ENCODE data around the gene SFT2D2.

The SFT2D2 gene

DNA sequence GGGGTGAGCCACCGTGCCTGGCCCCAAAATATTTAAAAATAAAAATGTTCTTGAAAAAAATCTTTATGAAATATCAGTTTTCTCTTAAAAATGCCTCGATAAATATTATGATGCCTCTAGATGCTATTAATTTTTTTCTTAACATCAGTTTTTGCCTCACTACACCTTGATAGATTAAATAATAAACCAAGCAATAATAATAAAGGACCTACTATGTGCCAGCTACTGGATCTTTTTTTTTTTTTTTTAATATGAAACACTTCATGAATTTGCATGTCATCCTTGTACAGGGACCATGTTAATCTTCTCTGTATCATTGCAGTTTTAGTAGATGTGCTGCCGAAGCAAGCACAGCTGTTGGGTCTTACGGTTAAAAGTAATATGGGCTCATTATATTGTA is 37.3 kb downstream of the SFT2D2 start:
- DNase-seq (ENCODE audit: insufficient read length, low spot score) (no peak), FAIRE-seq (no peak)

DNA sequence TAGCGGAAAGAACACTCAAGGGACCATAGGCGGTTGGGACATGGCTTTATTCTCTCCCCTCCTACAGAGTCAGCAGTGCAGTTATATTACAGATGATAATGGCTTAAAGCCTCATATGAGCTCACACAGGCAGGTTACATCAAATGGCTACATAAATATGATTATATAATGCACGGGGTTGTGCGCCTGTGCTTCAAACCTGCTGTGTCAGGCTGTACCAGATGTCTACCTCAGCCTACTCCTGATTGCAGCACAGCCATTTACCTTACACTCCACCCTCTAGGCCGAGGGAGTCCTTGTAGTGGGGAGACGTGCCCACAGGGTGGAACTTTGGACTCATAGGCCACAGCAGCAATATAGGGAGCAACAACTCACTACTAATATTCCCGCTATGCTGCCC is 38.5 kb downstream of the SFT2D2 start:
- no peak for FAIRE-seq

GRCh38 chr1:168265596-168265995 is 39.8 kb downstream of the SFT2D2 start:
- no peak for FAIRE-seq
- no peak for DNase-seq (ENCODE audit: insufficient read length, low spot score)

More for the DNA sequence above, 38.5 kb downstream of the SFT2D2 start:
- DNase-seq (ENCODE audit: insufficient read length, low spot score) = no peak

- DNase-seq (ENCODE audit: insufficient read length, low spot score) (no peak), FAIRE-seq (no peak)
Measured at GRCh38 chr1:168266644-168267186, 40.9 kb downstream of the SFT2D2 start.

GRCh38 chr1:168271636-168272035 is 45.8 kb downstream of the SFT2D2 start:
- no peak for FAIRE-seq

GRCh38 chr1:168273575-168273974 is 47.8 kb downstream of the SFT2D2 start:
- DNase-seq (ENCODE audit: insufficient read length, low spot score) (no peak), FAIRE-seq (no peak)

More at GRCh38 chr1:168271636-168272035, 45.8 kb downstream of the SFT2D2 start:
- no peak for DNase-seq (ENCODE audit: insufficient read length, low spot score)

- FAIRE-seq (no peak), DNase-seq (ENCODE audit: insufficient read length, low spot score) (no peak)
Measured at GRCh38 chr1:168279253-168279652, 53.4 kb downstream of the SFT2D2 start.

GRCh38 chr1:168280296-168280927 is 54.6 kb downstream of the SFT2D2 start, which contains the start of gene TBX19:
Gene TBX19, plus strand, starts transcription at chr1:168280877. Its CDS starts 214 bp downstream, at chr1:168281091.
- no peak for DNase-seq (ENCODE audit: insufficient read length, low spot score)

DNA sequence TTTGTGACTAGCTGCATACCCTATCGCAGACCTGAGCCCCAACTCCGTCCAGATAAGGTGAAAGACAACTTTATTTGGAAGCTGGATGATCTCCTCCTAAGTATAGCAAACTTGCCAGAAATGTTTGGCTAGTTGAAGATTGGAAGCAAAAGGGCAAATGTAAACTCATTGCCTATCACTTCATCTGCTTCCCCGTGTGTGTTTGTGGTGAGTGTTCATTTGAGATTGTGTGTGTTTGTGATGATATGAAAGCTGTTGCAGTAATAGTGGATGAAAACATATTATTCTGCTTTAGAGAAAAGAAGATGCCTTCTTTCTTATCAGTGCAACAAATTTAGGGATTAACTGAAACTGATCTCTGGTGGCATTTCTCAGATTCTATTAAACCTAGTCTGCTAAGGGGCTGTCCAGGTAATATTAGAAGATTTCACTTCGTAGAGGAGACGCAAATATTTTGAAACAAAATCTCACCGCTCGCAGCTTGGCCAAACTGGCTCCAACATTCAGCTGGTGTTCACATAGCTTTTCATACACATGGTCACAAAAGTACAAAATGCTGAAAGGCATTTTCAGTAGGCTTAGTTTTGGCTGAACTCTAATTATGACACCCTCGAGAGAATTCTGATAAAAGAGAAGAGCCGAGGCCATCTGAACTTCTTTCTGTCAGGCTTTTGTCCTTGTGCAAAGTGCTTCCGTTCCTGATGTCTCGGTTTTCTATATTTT is 56.0 kb downstream of the SFT2D2 start:
- FAIRE-seq (no peak), DNase-seq (ENCODE audit: insufficient read length, low spot score) (no peak)

More at GRCh38 chr1:168280296-168280927, 54.6 kb downstream of the SFT2D2 start, which contains the start of gene TBX19:
- FAIRE-seq = no peak

GRCh38 chr1:168285521-168285790 is 59.7 kb downstream of the SFT2D2 start:
- no peak for DNase-seq (ENCODE audit: insufficient read length, low spot score)
- FAIRE-seq = no peak

DNA sequence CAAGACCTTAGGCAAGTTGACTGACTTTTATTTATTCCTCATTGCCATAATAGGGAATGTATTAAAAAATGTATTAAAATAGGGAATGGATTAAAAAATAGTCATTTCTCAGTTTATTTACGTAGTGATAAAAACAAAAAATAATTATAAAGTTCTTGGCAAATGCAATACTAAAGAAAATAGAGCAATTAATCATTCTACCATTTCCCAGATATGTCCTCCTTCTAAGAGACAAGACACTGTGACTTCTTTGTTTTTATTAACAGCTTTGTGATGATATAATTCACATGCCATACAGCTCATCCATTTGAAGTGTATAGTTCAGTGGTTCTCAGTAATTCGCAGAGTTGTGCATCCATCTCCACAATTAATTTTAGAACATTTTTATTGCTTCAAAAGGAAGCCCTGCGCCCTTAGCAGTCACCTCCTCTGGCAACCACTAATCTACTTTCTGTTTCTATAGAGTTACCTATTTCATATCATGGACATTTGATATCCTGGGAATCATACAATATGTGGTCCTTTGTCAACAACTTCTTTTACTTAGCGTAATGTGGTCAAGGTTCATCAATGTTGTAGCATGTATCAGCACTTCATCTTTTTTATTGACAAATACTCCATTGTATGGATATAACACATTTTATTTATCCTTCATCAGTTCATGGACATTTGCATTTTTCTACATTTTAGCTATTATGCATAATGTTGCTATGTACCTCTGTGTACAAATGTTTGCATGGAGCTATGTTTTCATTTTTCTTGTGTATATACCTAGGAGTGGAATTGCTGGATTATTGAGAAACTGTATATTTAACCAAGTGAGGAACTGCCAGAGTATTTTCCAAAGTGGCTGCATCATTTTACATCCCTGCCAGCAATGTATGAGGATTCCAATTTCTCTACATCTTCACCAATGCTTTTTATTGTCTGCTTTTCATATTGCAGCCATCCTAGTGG is 60.4 kb downstream of the SFT2D2 start:
- FAIRE-seq (no peak), DNase-seq (ENCODE audit: insufficient read length, low spot score) (no peak)

- peak; percentile 27 for DNase-seq (ENCODE audit: insufficient read length, low spot score)
- no peak for FAIRE-seq
Measured at GRCh38 chr1:168287237-168287664, 61.4 kb downstream of the SFT2D2 start.

DNA sequence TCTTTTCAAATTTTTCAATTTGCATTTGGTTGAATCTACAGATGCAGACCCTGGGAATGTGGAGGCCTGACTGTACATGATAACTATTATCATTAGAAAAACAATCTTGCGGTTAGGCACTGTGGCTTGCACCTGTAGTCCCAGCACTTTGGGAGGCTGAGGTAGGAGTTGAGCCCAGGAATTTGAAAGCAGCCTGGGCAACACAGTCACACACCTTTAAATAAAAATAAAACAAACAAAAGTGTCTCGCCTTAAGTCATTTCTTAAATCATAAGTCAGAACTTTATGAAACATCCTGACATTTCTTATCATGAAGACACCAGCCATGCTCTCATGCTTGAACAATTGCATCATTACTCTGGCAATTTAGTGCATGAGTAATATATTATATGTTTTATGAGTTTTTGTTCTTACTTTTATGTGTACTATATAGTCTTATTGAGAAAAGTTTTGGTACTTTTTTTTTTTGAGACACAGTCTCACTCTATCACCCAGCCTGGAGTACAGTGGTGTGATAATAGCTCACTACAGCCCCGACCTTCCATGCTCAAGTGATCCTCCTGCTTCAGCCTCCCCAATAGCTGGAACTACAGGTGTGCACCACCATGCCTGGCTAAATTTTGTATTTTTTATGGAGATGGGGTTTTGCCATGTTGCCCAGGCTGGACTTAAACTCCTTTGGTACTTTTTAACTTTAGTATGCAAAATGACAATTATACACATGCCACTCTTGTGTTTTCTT is 62.7 kb downstream of the SFT2D2 start:
- no peak for FAIRE-seq
- no peak for DNase-seq (ENCODE audit: insufficient read length, low spot score)

- no peak for FAIRE-seq
- no peak for DNase-seq (ENCODE audit: insufficient read length, low spot score)
Measured at GRCh38 chr1:168291222-168291837, 65.5 kb downstream of the SFT2D2 start.

GRCh38 chr1:168293356-168293755 is 67.6 kb downstream of the SFT2D2 start:
- no peak for FAIRE-seq
- no peak for DNase-seq (ENCODE audit: insufficient read length, low spot score)

- DNase-seq (ENCODE audit: insufficient read length, low spot score) (no peak), FAIRE-seq (no peak)
Measured at GRCh38 chr1:168295411-168296114, 69.8 kb downstream of the SFT2D2 start.

- no peak for DNase-seq (ENCODE audit: insufficient read length, low spot score)
- FAIRE-seq = no peak
Measured at GRCh38 chr1:168297019-168297730, 71.4 kb downstream of the SFT2D2 start.

GRCh38 chr1:168298446-168298845 is 72.6 kb downstream of the SFT2D2 start:
- FAIRE-seq (no peak), DNase-seq (ENCODE audit: insufficient read length, low spot score) (no peak)

DNA sequence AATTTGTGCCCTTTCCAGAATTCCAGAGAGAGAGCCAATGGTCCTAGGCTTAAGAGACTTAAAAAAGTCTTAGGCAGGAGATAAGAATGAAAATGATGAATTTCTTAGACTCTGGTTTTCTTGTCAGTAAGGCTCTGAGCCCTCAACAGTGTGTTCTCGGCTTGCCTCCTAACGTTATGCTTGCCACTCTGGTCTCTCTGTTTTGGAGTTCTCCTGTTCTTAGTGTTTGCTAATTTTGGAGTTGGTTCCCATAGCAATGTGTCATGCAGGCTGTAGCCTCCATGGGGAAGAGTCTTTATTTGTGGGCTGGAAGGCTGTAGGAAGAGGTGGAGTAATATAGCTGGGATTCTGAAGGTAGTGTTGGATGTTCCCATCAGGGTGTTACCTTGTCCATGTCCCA is 74.8 kb downstream of the SFT2D2 start:
- no peak for DNase-seq (ENCODE audit: insufficient read length, low spot score)
- FAIRE-seq = no peak

All from HTR-8/SVneo (cell line).